IMR-90 (cell line): ENCODE data around the gene KRT5.

Source experiments
- BHLHE40 ChIP-seq: fragments of 150-350 bp; IDR thresholded peaks from 2 replicates; pipeline ENCODE4 v1.6.1; 2016; ENCODE audit warnings: mild to moderate bottlenecking, low read depth, low read length
- CHD1 ChIP-seq: IDR thresholded peaks from 2 replicates; pipeline ENCODE4 v1.6.1; 2012; ENCODE audit warnings: low read depth, low read length, improper control_type of control experiment
- CTCF ChIP-seq: conservative IDR thresholded peaks from 2 replicates; pipeline ENCODE4 v1.5.1; 2012; ENCODE audit warnings: mild to moderate bottlenecking, low read depth, low read length, improper control_type of control experiment
- ELK1 ChIP-seq: fragments of 150-350 bp; IDR thresholded peaks from 2 replicates; pipeline ENCODE4 v1.6.1; 2016; ENCODE audit warnings: low read depth, mild to moderate bottlenecking, low read length, moderate library complexity, borderline replicate concordance
- FOS ChIP-seq: fragments of 150-350 bp; IDR thresholded peaks from 2 replicates; pipeline ENCODE4 v1.6.1; 2016; ENCODE audit warnings: low read depth, low read length
- MAFK ChIP-seq: IDR thresholded peaks from 2 replicates; pipeline ENCODE4 v1.6.1; 2012; ENCODE audit warnings: low read depth, low read length, improper control_type of control experiment
- MAZ ChIP-seq: IDR thresholded peaks from 2 replicates; pipeline ENCODE4 v1.6.1; 2012; ENCODE audit warnings: low read depth, mild to moderate bottlenecking, low read length, improper control_type of control experiment, moderate library complexity, borderline replicate concordance
- MXI1 ChIP-seq: IDR thresholded peaks from 2 replicates; pipeline ENCODE4 v1.6.1; 2012; ENCODE audit warnings: low read depth, mild to moderate bottlenecking, low read length, moderate library complexity, borderline replicate concordance
- POLR2A ChIP-seq: IDR thresholded peaks from 2 replicates; pipeline ENCODE4 v1.6.1; 2012; ENCODE audit warnings: mild to moderate bottlenecking, low read depth, low read length
- RAD21 ChIP-seq: IDR thresholded peaks from 2 replicates; pipeline ENCODE4 v1.6.1; 2012; ENCODE audit warnings: low read length, improper control_type of control experiment
- RCOR1 ChIP-seq: IDR thresholded peaks from 2 replicates; pipeline ENCODE4 v1.6.1; 2012; ENCODE audit warnings: mild to moderate bottlenecking, low read length, improper control_type of control experiment; ENCODE audit not compliant: insufficient replicate concordance
- RFX5 ChIP-seq: IDR thresholded peaks from 2 replicates; pipeline ENCODE4 v1.8.0; 2012; ENCODE audit warnings: low read depth, mild to moderate bottlenecking, low read length, moderate library complexity
- SMC3 ChIP-seq: fragments of 150-350 bp; IDR thresholded peaks from 2 replicates; pipeline ENCODE4 v1.6.1; 2016; ENCODE audit warnings: low read depth, mild to moderate bottlenecking, antibody characterized with exemption, low read length, moderate library complexity
- USF2 ChIP-seq: fragments of 150-350 bp; IDR thresholded peaks from 2 replicates; pipeline ENCODE4 v1.6.1; 2017; ENCODE audit warnings: mild to moderate bottlenecking, antibody characterized with exemption, low read length, low read depth

GRCh38 chr12:52521175-52521567 lies 977 bp upstream of the KRT5 start:
- TF ChIP-seq MAFK = no peak
- TF ChIP-seq CTCF = no peak
- no peak for TF ChIP-seq POLR2A
- no peak for TF ChIP-seq USF2
- no peak for TF ChIP-seq RFX5
- TF ChIP-seq MAZ = no peak
- no peak for TF ChIP-seq ELK1
- no peak for TF ChIP-seq BHLHE40
- TF ChIP-seq CHD1 = no peak
- TF ChIP-seq RAD21 = no peak
- TF ChIP-seq MXI1 = no peak
- TF ChIP-seq RCOR1 = no peak
- TF ChIP-seq FOS = no peak
- TF ChIP-seq SMC3 = no peak
